ENCODE data around the gene ZNF266. TPM values are rescaled to one million over a fixed set of nuclear protein-coding genes. Genes with fewer than 3 reads are reported as not detected.

The ZNF266 gene
- total and polyA plus RNA-seq, 2 of the 8 experiments (the other 6 are each of a cell fraction or from before 2014, with no cell fraction given) = 6.6 to 15.3 TPM

DNA sequence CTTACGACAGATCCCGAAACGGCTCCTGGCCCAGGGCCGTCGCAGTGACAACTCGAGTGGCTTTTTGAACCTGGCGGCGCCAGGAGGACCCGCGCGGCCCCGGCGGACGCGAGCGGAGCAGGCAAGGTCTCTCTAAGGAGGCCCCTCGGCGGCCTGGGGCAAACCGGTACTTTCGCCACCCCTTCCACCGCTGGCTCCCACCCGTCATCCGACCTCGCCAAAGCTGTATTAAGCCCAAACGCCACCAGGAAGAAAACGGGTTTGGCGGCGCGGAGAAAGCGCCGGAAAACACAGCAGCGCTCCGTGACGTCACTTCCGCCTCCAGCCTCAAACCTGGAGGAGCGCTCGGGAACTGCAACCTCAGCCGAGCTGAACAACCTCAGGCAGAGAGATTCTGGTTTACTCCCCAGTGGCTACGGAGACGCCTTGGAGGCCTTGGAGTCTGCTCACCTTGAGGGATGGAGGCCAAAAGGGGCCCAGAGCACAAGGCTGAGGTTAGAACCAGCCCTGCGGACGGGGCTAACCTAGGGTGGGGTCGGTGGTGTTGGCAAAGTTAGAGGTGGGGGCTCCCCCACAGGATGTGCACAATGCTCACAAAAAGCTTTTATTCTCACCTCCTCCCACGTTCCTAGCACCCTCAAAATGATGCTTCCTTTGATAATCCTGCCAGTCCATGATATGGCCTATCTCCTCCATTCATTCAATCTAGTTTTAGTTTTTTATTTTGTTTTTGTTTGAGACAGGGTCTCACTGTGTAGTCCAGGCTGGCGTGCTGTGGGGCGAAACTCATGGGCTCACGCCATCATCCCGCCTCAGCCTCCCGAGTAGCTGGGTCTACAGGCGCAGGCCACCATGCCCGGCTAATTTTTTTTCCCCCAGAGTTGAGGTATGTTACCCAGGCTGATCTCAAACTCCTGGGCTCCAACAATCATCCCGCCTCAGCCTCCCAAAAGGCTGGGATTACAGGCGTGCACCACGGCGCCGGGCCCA is at the start of gene ZNF266 (continued):
- TF ChIP-seq, protein P1, sequence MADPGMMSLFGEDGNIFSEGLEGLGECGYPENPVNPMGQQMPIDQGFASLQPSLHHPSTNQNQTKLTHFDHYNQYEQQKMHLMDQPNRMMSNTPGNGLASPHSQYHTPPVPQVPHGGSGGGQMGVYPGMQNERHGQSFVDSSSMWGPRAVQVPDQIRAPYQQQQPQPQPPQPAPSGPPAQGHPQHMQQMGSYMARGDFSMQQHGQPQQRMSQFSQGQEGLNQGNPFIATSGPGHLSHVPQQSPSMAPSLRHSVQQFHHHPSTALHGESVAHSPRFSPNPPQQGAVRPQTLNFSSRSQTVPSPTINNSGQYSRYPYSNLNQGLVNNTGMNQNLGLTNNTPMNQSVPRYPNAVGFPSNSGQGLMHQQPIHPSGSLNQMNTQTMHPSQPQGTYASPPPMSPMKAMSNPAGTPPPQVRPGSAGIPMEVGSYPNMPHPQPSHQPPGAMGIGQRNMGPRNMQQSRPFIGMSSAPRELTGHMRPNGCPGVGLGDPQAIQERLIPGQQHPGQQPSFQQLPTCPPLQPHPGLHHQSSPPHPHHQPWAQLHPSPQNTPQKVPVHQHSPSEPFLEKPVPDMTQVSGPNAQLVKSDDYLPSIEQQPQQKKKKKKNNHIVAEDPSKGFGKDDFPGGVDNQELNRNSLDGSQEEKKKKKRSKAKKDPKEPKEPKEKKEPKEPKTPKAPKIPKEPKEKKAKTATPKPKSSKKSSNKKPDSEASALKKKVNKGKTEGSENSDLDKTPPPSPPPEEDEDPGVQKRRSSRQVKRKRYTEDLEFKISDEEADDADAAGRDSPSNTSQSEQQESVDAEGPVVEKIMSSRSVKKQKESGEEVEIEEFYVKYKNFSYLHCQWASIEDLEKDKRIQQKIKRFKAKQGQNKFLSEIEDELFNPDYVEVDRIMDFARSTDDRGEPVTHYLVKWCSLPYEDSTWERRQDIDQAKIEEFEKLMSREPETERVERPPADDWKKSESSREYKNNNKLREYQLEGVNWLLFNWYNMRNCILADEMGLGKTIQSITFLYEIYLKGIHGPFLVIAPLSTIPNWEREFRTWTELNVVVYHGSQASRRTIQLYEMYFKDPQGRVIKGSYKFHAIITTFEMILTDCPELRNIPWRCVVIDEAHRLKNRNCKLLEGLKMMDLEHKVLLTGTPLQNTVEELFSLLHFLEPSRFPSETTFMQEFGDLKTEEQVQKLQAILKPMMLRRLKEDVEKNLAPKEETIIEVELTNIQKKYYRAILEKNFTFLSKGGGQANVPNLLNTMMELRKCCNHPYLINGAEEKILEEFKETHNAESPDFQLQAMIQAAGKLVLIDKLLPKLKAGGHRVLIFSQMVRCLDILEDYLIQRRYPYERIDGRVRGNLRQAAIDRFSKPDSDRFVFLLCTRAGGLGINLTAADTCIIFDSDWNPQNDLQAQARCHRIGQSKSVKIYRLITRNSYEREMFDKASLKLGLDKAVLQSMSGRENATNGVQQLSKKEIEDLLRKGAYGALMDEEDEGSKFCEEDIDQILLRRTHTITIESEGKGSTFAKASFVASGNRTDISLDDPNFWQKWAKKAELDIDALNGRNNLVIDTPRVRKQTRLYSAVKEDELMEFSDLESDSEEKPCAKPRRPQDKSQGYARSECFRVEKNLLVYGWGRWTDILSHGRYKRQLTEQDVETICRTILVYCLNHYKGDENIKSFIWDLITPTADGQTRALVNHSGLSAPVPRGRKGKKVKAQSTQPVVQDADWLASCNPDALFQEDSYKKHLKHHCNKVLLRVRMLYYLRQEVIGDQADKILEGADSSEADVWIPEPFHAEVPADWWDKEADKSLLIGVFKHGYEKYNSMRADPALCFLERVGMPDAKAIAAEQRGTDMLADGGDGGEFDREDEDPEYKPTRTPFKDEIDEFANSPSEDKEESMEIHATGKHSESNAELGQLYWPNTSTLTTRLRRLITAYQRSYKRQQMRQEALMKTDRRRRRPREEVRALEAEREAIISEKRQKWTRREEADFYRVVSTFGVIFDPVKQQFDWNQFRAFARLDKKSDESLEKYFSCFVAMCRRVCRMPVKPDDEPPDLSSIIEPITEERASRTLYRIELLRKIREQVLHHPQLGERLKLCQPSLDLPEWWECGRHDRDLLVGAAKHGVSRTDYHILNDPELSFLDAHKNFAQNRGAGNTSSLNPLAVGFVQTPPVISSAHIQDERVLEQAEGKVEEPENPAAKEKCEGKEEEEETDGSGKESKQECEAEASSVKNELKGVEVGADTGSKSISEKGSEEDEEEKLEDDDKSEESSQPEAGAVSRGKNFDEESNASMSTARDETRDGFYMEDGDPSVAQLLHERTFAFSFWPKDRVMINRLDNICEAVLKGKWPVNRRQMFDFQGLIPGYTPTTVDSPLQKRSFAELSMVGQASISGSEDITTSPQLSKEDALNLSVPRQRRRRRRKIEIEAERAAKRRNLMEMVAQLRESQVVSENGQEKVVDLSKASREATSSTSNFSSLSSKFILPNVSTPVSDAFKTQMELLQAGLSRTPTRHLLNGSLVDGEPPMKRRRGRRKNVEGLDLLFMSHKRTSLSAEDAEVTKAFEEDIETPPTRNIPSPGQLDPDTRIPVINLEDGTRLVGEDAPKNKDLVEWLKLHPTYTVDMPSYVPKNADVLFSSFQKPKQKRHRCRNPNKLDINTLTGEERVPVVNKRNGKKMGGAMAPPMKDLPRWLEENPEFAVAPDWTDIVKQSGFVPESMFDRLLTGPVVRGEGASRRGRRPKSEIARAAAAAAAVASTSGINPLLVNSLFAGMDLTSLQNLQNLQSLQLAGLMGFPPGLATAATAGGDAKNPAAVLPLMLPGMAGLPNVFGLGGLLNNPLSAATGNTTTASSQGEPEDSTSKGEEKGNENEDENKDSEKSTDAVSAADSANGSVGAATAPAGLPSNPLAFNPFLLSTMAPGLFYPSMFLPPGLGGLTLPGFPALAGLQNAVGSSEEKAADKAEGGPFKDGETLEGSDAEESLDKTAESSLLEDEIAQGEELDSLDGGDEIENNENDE (IDR thresholded peaks at IDR 0.05; ENCODE audit: insufficient replicate concordance, low read length) = no peak
- TF ChIP-seq GABPA (IDR thresholded peaks at IDR 0.05; ENCODE audit: borderline replicate concordance, insufficient read depth, low read length) = peak; percentile 93
- TF ChIP-seq RAD21 (IDR thresholded peaks at IDR 0.05 in 1 of 2, conservative IDR thresholded peaks at IDR 0.05 in 1 of 2; ENCODE audit: low read depth in 2 of 2, low read length in 2 of 2) = 0 out of 4 replicates have a peak, but pooled peaks of 1 of the 2 experiments have one; percentile 2
- TF ChIP-seq ZNF274 (IDR thresholded peaks at IDR 0.05; ENCODE audit: borderline replicate concordance, extremely low read depth, low read length) = no peak
- TF ChIP-seq SUZ12 (IDR thresholded peaks at IDR 0.05; ENCODE audit: low read length) = no peak
- TF ChIP-seq SP4 (IDR thresholded peaks at IDR 0.05; ENCODE audit: low read length) = no peak
- peak; percentile 84 for TF ChIP-seq ASH2L (IDR thresholded peaks at IDR 0.05; ENCODE audit: low read length)
- no peak for TF ChIP-seq SAP30 (IDR thresholded peaks at IDR 0.05; ENCODE audit: insufficient read depth, insufficient replicate concordance, low read length)
